Middle frontal gyrus (tissue), 1 donor: Measurements from ENCODE around the gene TSGA10IP.

Experiments used
- DNase-seq: peaks from one replicate; pipeline ENCODE4 v3.0.0-alpha.2; 2015; ENCODE audit warnings: low spot score; ENCODE audit errors: extremely low spot score

Gene TSGA10IP

DNA sequence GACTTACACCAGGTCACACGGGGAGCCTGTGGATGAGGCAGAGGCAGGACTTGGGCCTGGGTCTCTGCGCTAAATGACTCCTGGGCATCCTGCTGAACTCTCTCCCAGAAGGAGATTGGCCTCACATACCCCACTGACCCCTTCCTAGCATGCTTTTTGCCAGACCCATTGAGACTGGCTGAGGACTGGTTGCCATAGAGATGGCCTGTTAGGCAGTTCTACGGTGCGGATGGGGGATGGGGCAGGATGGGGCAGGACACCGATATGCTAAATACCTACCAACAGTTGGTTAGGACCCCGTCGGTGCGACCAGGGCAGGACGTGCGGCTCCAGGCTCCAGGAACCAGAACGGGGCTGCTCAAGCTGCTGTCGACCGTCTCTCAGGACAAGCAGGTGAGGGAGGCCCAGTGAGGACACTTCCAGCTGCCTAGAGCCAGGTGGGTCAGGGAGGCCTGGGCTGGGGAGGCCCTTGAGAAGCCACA, at the start of gene TSGA10IP:
TSS of gene TSGA10IP (plus strand) at position 51 of the 482 bp plus-strand sequence. CDS start at position 247, 196 bp downstream.
- DNase-seq: no peak

DNA sequence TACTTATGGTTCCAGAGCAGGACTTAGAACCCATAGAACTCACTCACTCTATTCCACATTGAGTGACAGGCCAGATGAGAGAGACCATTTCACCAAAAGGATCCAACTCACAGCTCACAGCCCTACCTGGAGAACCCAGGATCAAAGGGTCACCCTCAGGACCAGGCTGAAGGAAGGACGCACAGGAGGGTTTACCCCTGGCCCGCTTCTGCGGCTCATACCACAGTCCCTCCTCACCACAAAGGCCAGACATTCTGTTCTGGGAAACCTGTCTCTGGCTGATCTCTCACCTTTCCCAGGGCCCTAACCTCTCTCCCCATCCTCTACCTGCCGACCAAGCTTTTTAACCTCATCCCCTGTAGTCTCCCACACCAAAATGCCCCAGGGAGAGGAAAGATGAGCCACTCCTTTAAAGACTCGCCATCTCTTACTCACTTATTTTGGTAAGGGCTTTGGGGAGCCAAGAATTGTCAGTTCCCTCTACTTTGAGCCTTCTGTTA, 49.7 kb upstream of the TSGA10IP start:
- no peak for DNase-seq

- DNase-seq: no peak
Observed at GRCh38 chr11:65896034-65896999, 49.0 kb upstream of the TSGA10IP start.

GRCh38 chr11:65897020-65897471, 48.2 kb upstream of the TSGA10IP start:
- DNase-seq: no peak

GRCh38 chr11:65898656-65899355, 46.5 kb upstream of the TSGA10IP start:
- no peak for DNase-seq

GRCh38 chr11:65899356-65900124, 45.7 kb upstream of the TSGA10IP start:
- no peak for DNase-seq

- no peak for DNase-seq
Observed at GRCh38 chr11:65900125-65900898, 45.0 kb upstream of the TSGA10IP start, which contains the start of gene FOSL1. Gene FOSL1, minus strand, starts transcription at chr11:65900388. Its CDS starts 49 bp downstream, at chr11:65900339.

DNA sequence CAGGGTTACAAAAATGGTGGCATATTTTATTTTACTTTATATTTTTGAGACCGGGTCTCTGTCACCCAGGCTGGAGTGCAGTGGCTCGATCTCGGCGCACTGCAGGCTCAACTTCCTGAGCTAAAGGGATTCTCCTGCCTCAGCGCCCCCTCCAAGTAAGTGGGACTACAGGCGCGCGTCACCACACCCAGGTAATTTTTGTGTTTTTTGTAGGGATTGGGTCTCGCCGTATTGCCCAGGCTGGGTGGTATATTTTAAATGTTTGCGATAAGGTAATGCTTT, 44.4 kb upstream of the TSGA10IP start:
- no peak for DNase-seq

DNA sequence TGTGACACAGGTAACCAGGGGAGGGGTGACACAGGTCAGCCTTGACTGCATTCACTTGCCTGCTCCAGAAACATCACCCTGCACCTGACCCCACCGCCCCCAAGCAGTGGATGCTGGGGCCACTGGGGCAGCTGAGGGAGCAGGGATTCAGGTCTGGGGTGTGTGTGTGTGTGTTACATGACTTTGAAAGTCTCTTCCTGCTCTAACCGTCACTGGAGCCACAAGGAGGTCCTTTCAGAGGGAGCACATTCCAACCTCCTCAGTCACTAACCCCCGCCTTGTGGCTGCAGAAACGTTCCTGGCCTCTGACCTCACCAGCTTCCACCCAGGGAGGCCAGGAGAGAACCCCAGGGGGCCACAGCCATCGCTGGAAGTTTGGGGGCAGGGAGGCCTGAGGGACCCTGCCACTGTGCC, 42.2 kb upstream of the TSGA10IP start:
- no peak for DNase-seq

DNA sequence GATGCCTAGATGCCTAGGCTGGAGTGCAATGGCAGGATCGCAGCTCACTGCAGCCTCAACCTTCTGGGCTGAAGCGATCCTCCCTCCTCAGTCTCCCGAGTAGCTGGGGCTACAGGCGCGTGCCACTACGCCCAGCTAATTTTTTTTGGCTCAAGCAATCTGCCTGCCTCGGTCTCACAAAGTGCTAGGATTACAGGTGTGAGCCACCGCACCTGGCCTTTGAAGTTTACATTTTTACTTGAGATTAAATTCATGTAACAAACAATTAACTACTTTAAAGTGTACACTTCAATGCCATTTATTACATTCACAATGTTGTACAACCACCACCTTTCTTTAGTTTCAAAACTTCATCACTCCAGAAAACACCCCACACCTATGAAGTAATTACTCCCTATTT, 41.6 kb upstream of the TSGA10IP start:
- no peak for DNase-seq

DNA sequence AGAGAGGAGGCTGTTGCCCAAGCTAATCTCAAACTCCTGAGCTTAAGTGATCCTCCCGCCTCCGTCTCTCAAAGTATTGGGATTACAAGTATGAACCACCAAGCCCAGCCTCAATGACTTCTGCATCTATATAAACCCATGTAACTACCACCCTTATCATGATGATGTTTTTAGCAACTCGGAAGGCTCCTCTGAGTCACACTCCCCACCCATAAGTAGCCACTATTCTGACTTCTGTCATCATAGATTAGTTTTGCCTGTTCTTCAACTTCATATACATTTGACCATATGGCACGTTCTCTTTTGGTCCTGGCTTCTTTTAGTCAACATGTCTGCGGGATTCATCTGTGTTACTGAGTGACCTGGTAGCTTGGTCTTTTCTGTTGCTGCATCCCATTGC, 38.7 kb upstream of the TSGA10IP start:
- no peak for DNase-seq

DNA sequence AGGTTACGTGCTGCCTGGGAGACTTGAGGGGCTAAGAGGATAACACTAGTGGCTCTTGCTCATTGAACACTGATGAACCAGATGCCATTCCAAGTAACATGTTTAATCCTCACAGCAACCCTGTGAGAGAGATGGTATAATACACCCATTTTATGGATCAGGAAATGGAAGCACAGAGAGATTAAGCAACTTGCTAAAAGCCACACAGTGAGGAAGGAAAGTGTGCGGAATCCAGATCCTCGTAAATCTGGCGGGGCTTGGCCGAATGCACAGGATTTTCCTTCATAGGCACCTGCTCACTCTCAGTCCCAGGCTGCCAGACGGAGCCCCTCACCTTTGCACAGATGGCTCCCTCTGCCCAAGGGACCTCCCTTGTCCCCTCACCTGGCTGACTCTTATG, 37.4 kb upstream of the TSGA10IP start:
- no peak for DNase-seq

GRCh38 chr11:65911682-65912568, 33.4 kb upstream of the TSGA10IP start:
- no peak for DNase-seq

GRCh38 chr11:65912845-65913244, 32.4 kb upstream of the TSGA10IP start:
- DNase-seq: no peak

DNA sequence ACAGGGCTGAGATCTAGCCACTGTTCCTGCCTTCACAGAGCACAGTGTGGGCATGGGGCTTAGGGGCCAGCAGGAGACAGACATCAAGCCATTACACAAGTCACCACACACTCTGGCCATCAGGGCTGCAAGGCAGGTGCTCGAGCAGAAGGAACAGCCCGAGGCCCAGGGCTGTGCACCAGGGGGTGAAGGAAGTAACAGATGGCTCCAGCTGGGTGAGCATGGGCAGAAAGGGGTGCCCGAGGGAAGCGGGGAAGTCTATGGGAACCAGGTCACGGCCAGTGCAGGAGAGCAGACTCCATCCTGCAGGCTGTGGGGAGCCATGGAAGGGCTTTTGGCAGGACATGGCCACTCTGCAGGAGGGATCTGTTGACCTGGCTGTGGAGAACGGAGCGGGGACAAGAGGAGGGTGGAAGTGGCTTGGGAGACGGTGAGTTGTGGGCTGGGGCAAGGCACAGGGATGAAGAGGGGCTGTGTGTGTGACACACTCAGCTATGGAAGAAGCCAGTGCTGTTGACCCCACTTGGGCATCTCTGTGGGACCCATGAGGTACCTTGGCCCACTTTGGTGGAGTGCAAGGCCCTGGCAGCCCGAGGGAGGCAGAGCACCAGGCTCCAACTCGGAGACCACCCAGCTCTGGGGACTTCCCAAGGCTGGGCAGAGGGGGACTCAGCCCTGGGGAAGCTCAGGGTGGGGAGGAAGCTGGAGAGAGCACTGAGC, 30.0 kb upstream of the TSGA10IP start:
- DNase-seq: no peak

GRCh38 chr11:65915821-65916251, 29.4 kb upstream of the TSGA10IP start:
- DNase-seq: no peak

DNA sequence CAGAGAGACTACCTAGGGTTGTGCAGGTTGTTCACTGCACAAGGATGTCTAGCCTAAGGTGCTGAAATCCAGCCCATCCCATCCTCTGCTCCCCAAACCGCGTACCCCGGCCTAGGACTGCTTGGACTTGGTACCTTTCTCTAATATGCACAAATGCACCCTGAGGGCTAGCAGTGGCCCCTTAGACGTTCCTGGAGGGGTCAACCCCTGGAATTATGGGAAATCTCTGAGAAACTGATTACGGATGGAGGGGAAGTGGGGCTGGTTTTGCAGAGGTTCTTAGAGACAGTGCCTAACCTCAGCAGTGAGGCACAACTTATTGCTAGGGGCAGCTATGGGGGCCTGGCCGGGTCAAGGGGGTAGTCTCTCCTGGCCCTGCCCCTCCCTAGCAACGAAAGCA, 28.9 kb upstream of the TSGA10IP start:
- DNase-seq: no peak

DNA sequence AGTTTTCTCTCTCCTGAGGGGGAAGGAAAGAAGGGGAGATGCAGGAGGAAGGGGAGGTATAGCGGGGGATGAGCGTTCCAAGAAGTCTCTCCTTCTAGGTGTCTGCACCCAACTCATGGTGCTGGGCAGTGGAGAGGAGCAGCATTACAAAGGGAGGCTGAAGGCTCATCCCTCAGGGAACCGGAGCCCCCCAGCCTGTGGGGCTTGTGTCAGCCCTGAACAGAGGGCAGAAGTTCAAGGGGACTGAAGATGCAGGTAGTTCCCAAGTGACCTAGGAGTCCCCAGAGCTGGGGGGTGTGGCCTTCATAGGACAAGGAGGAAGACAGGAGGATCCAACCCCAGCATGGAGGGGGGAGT, 28.2 kb upstream of the TSGA10IP start:
- no peak for DNase-seq
